Ammon's horn (tissue), 1 donor: ENCODE measurements around the gene MRPL40.

Source experiments
- DNase-seq: peaks from one replicate; pipeline ENCODE4 v3.0.0-alpha.2; 2016; ENCODE audit warnings: low spot score

MRPL40 gene

GRCh38 chr22:19463008-19463407, 30.7 kb downstream of the MRPL40 start:
- no peak for DNase-seq

DNA sequence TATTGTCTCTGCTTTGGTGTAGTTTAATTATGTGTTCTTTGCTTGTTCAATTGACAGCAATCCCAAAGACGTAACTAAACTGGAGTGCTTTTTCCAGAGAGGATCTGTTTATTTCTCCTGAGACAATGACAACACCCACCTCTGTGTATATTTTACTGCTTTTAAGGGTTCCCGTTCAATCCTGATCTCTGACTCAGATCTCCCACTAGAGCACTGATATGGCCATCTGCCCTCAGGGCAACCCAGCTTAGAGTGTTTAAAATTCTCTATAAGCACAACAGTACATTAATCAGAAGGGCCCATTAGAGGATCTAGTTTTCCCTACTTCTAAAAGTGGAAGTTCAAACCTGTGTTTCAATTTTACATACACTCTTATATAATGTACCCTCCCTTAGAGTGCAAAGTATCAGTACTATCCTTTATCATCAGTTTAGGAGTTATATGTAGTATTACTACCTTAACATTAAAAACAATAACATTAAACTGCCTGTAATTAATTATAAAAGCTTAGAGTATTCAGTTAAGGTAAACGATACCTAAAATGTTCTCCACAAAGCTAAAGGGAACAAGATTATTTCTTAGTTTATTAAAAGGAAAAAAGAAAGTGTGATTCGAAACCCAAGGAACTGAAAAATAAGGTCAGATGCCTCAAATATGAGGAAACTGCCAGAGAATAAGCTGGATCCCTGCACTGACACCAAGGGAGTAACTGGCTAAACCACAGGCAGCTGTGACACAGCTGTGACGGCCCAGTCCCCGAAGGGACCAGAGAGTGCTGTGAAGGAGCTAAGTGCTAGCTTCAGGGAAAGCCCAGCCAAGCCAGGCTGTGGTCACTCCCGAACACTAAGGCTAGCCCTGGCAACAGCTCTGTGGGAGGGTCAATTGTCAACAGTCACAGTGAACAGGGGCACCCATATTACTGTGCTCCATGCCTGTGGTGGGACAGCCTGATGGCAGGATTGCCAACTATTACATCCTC, 31.4 kb downstream of the MRPL40 start:
- no peak for DNase-seq

DNA sequence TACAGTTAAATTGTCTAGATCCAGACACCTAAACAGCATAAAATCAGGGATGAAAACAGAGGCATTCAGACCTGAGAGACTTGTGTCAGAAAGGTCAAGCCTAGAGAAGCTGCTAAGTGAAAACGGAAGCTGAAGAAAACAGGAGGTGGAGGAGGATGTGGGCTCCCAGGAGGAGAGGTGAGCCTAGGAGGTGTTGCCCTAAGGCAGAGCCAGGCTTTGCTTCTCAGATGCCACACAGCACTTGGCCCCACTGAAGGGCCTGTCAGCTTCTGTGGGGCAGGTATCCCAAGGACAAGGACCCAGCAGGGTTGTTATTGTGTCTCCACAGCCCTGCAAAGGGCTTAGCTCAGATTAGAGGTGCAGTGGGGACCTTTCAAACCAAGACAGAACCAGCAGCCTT, 32.2 kb downstream of the MRPL40 start:
- DNase-seq: no peak

GRCh38 chr22:19464975-19465374, 32.6 kb downstream of the MRPL40 start:
- no peak for DNase-seq

DNA sequence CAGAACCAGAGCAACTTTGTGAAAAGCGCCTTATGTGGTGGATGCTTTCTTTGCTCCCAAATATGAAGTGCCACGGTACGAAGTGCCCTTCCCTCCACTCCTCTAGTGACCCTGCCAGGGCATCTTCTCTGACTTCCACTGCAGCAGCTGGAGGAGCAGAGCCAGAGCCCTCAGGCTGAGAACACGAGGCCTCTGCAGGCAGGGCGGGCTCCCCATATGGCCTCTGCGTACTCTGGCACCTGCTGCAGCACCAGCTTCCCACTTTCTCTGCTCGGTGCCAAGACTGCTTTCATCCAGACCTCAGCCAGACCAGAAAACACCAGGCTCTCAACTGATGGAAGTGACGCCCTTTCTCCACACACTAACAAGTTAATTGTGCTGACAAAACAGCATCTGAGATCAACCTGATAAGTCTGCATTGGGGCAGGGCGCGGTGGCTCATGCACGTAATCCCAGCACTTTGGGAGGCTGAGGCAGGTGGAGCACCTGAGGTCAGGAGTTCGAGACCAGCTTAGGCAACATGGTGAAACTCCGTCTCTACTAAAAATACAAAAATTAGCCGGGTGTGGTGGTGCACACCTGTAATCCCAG, 33.9 kb downstream of the MRPL40 start:
- no peak for DNase-seq

GRCh38 chr22:19466848-19467752, 34.8 kb downstream of the MRPL40 start:
- no peak for DNase-seq

GRCh38 chr22:19467912-19468311, 35.6 kb downstream of the MRPL40 start:
- no peak for DNase-seq

DNA sequence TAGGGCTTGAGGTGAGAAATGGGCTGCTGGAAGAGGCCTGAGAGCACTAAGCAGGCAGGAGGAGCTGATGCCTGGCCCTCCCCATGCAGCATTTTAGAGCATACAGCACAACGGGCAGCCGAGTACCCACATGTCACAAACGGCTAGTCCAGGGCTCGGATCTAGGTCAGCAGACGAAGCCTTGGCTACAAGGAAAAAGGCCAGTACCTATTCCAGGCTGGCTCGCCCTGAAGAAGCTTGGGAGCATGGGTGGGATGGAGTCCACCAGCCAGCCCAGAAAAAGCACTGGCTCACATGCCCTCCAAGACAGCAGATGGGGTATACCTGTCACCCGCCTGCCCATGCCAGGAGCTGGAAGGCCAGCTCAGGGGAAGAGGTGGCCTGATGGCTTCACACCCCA, 37.1 kb downstream of the MRPL40 start:
- no peak for DNase-seq

DNA sequence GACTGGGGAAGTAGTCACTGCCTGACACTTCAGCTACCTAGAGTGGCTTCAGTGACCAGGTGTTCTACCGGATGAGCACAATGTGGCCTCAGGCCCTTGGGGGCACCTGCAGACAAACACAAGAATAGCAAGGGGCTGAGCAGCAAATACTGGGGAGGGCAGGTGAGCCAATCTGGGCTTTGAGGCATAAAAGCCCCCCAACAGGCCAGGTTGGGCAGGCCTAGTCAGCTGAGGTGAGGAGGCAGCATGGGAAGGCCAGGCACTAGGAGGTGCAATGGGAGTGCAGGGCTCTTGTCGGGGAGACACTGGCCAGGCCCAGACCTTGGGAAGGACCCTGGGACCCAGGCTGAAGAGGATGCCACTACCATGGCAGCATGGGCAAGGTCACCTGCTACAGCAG, 37.7 kb downstream of the MRPL40 start:
- no peak for DNase-seq

DNA sequence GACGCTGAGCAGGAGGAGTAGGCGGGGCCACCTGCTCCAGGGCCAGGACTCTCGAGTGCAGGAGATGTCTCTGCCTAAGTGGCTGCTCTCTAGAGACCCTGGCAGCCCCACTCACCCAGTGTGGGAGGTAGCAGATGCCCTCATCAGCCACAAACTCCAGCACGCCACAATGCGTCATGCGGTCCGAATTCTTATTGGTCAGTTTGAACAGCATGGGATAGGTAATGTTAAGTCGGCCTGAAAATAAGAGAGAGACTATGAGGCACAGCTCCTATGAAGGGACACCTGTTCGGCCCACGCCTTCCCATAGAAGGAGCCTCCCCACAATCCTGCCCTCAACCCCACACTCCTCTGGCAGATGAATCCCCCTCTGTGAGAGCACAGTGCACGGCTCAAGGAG, 39.2 kb downstream of the MRPL40 start:
- DNase-seq: no peak

DNA sequence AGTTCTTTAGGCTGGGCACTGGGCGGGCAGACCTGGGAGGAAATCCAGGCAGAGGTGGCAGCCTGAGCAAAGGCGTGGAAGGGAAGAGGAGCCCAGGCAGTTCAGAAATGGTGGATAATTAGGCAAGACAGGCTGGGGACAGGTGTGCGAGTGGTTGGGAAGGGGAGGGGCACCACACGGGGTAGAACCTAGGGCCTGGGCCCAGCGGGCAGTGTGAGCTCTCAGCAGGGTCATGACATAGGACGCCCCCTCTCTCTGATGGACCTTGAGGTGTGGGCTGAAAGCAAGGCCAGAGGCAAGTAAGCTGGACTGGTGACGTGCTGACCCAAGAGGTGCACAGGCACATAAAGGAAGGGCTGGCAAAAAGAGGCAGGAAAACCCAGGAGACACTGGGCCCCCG, 39.9 kb downstream of the MRPL40 start:
- no peak for DNase-seq

DNA sequence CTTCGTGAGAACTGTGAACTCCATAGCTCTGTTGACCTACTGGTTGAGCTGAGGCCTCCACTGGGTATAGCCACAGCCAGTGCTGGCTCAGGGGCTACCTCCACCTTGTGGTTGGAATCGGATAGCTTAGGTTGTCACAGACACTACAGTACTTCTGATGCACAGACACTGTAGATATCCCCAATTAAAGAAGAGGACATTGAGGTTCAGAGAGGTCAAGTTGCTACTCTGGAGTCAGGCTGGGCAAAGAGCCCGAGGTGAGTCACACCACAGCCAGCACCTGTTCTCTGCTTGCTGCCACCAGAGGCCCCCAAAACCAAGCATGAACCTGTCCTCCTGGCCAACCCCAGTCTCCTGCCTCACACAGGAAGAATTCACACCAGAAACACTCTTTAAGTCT, 41.2 kb downstream of the MRPL40 start:
- DNase-seq: no peak

GRCh38 chr22:19476023-19476422, 43.7 kb downstream of the MRPL40 start:
- DNase-seq: no peak

- DNase-seq: no peak
Observed at GRCh38 chr22:19477321-19478044, 45.1 kb downstream of the MRPL40 start.

DNA sequence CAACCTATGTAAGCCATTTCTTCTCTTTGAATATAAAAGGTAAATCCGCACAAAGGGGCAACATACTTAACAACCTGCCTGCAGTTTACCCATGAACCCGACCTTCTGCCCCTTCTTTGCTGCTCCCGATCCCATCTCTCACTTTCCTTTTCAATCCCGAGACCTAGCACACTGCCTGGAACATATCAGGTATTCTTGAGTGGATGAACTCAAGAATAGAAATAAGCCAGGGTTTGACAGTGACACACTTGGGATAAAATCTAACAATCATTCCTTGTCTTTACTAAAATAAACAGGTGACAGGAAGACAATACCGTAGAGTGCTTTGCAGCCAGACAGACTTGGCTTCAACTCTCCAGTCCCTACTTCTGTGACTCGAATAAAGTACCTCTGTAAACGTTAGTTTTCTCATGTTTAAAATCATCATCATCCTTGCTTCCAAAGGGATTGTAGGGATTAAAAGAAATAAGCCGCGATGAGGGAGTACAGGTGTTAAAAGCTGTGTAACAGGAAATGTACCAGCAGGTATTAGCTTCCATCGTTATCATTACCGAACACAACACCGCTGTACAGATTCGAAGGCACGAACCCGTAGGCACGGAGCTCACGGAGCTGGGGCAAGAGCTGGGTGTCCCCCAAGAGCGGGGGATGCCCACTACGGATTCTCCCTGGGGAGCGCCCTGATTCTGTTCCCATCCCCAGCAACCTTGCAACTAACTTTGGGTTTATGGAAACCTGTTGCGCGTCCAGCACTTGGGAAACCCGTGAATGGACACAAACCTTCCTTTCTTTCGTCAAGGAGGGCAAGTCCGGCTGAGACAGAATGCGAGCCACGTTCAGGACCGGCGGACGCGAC, 45.9 kb downstream of the MRPL40 start:
- DNase-seq: no peak

DNA sequence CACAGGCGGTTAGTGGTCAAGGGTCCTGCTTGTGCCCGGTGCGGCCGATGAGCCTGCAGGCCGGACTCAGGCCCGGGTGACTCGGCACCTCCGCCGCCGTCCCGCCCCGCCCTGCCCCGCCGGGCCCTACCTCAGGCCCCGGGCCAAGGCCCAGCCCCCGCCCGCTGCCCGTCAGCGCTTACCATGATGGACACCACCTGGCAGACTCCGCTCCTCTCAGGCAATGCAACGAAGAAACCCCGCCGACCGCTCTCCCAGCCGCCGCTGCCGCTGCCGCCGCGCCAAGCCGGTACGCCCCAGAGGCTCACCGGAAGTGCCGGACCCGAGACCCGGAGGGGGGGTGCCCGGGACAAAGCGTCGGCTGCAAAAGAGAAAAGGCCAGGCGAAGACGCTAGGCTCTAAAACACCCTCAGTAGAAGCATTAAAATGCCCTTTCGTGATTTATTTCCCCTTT, 46.6 kb downstream of the MRPL40 start, which contains the start of gene UFD1:
TSS of gene UFD1 (minus strand) at position 293 of the 454 bp plus-strand sequence. CDS start at position 185, 108 bp downstream.
- peak; percentile 82 for DNase-seq

GRCh38 chr22:19479355-19480172, 47.2 kb downstream of the MRPL40 start, which contains the start of gene CDC45:
Gene CDC45 (plus strand): TSS chr22:19479920. CDS start chr22:19479969, 49 bp downstream.
- DNase-seq: peak; percentile 99

DNA sequence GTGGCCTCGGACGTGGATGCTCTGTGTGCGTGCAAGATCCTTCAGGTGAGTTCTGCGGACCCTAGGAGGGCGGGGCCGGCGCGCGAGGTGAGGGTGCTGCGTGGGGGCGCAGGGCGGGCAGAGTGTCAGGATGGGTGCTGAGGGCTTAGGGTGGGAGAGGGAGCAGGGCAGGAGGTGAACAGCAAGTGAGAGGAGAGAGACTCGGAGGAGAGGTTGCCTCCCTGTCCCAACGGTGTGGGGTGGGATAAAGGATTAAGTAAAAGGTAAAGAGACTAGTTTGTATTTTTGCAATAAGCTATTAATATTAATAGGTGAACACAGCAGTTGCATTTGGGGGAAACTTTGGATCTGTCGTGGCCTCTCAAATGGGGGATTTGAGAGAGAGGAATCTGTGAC, 47.8 kb downstream of the MRPL40 start:
- no peak for DNase-seq

DNA sequence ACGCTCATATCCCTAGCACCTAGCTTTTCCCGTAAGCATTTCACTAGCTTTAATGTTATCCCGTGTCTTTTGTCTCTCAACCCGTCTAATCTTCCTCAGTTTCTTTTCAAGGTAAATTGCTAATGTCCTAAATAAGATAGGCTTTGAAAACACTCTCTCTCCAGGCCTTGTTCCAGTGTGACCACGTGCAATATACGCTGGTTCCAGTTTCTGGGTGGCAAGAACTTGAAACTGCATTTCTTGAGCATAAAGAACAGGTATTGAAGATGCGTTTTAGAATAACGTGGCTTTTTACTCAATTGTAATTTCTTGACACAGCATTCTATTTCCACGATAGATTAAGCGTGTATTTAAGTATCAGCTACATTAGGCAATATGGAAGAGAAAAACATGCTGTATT, 48.4 kb downstream of the MRPL40 start:
- no peak for DNase-seq

GRCh38 chr22:19482297-19482696, 50.0 kb downstream of the MRPL40 start:
- no peak for DNase-seq
